ENCODE measurements around the gene CD8B2.
"Not testable (repeated sequence)": the region's sequence is repeated elsewhere in the genome, so short reads cannot be mapped to it uniquely, and the experiment has no call there.

The CD8B2 gene

DNA sequence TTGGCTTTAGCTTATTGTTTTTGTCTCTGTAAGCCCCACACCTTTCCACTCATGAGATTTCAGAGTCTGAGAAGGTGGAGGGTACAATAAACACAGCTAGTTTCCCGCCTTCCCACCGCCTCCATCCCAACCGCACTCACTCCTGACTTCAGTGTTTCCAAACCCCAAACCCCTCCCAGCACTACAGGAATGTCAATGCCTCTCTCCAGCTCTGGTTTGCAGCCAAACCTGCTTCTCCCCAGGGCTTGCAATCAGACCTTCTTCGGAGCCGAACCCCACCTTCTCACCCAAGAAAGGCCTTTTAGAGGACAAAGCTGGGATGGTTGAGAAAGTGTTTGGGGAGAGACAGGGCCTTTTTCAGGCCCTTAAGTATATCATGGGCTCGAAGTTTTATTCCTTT lies 5.7 kb downstream of the CD8B2 start:
- H3K9me3 ChIP-seq (ENCODE audit: control insufficient read depth in 1 of 2, low read length in 2 of 2); H3K27me3 ChIP-seq (ENCODE audit: control insufficient read depth in 1 of 2, insufficient read depth in 2 of 2, low read length in 2 of 2); H3K36me3 ChIP-seq (ENCODE audit: control insufficient read depth in 1 of 2, insufficient read depth in 2 of 2, low read length in 2 of 2); H3K4me3 ChIP-seq (ENCODE audit: low read depth in 1 of 2, low read length in 2 of 2); H3K27ac ChIP-seq (ENCODE audit: low read depth, low read length); H3K4me1 ChIP-seq (ENCODE audit: control insufficient read depth in 1 of 2, insufficient read depth in 2 of 2, low read length in 2 of 2); H3K9ac ChIP-seq (ENCODE audit: low read depth in 1 of 2, low read length in 2 of 2): not testable (repeated sequence)

DNA sequence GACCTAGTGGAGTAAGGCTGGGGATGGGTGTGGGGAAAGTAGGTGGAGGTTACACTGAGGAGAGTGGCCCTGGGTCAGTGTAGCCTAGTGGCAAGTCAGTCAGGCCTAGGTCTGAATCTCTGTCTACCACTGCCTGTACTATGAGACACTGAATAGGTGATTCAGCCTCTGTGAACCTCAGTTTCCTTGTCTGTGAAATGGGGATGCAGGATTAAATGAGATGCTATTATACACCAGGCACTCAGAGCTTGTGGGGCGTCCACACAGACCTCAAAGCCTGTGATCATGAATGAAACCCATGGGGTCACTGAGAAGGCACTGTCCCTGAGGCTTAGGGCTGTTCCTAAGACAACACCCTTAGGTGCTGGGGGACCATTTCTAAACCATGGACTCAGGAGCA lies 11.4 kb downstream of the CD8B2 start:
- not testable (repeated sequence) for H3K27ac ChIP-seq (ENCODE audit: low read depth, low read length)

DNA sequence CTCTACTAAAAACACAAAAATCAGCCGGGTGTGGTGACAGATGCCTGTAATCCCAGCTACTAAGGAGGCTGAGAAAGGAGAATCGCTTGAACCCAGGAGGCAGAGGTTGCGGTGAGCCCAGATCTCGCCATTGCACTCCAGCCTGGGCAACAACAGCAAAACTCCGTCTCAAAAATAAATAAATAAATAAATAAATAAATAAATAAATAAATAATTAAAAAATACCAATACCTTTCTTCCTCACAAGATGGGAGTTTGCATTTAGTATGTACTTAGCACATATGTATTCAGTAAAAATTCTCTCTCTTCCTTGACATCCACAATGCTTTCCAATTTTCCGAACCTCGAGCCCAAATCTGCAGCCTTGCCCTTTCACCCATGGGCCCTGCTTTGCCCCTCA lies 13.2 kb downstream of the CD8B2 start:
- H3K4me1 ChIP-seq (ENCODE audit: control insufficient read depth in 1 of 2, insufficient read depth in 2 of 2, low read length in 2 of 2); H3K36me3 ChIP-seq (ENCODE audit: control insufficient read depth in 1 of 2, insufficient read depth in 2 of 2, low read length in 2 of 2); H3K27ac ChIP-seq (ENCODE audit: low read depth, low read length); H3K4me3 ChIP-seq (ENCODE audit: low read depth in 1 of 2, low read length in 2 of 2); H3K27me3 ChIP-seq (ENCODE audit: control insufficient read depth in 1 of 2, insufficient read depth in 2 of 2, low read length in 2 of 2); H3K9me3 ChIP-seq (ENCODE audit: control insufficient read depth in 1 of 2, low read length in 2 of 2); H3K9ac ChIP-seq (ENCODE audit: low read depth in 1 of 2, low read length in 2 of 2): not testable (repeated sequence)

More for the DNA sequence above, 11.4 kb downstream of the CD8B2 start:
- H3K9ac ChIP-seq (ENCODE audit: low read depth in 1 of 2, low read length in 2 of 2); H3K27me3 ChIP-seq (ENCODE audit: control insufficient read depth in 1 of 2, insufficient read depth in 2 of 2, low read length in 2 of 2); H3K4me3 ChIP-seq (ENCODE audit: low read depth in 1 of 2, low read length in 2 of 2); H3K9me3 ChIP-seq (ENCODE audit: control insufficient read depth in 1 of 2, low read length in 2 of 2); H3K4me1 ChIP-seq (ENCODE audit: control insufficient read depth in 1 of 2, insufficient read depth in 2 of 2, low read length in 2 of 2); H3K36me3 ChIP-seq (ENCODE audit: control insufficient read depth in 1 of 2, insufficient read depth in 2 of 2, low read length in 2 of 2): not testable (repeated sequence)

DNA sequence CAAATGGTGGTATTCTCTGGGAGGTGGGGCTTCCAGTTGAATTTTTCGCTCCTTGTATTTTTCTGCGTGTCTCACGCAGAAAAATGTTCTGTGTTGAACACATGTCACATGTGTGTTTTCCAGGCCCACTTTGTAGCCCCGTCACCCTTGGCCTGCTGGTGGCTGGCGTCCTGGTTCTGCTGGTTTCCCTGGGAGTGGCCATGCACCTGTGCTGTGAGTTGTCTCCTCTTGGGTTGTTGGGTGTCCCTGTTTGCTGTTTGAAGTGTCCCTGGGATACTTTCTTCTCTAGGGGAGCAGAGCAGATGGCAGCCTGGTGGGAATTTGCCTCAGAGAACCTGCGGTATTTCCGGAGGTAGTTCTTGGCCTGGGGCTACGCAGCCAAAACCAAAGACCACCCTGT lies 15.2 kb downstream of the CD8B2 start:
- H3K27ac ChIP-seq (ENCODE audit: low read depth, low read length); H3K9me3 ChIP-seq (ENCODE audit: control insufficient read depth in 1 of 2, low read length in 2 of 2); H3K4me3 ChIP-seq (ENCODE audit: low read depth in 1 of 2, low read length in 2 of 2); H3K36me3 ChIP-seq (ENCODE audit: control insufficient read depth in 1 of 2, insufficient read depth in 2 of 2, low read length in 2 of 2); H3K9ac ChIP-seq (ENCODE audit: low read depth in 1 of 2, low read length in 2 of 2); H3K27me3 ChIP-seq (ENCODE audit: control insufficient read depth in 1 of 2, insufficient read depth in 2 of 2, low read length in 2 of 2); H3K4me1 ChIP-seq (ENCODE audit: control insufficient read depth in 1 of 2, insufficient read depth in 2 of 2, low read length in 2 of 2): not testable (repeated sequence)

DNA sequence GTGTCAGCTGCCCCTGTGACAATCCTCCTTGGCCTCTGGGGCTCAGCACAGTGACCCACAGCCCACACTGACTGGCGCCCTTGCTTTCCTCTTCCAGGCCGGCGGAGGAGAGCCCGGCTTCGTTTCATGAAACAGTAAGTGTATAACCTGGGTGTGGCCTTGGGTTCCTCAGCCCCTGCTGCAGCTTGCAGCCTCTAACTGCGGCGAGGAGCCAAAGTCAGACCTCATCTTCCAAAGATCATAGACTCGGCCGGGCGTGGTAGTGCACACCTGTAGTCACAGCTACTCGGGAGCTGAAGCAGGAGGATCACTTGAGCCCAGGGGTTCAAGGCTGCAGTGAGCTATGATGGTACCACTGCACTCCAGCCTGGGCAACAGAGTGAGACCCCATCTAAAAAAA lies 17.0 kb downstream of the CD8B2 start:
- not testable (repeated sequence) for H3K9ac ChIP-seq (ENCODE audit: low read depth in 1 of 2, low read length in 2 of 2); H3K27me3 ChIP-seq (ENCODE audit: control insufficient read depth in 1 of 2, insufficient read depth in 2 of 2, low read length in 2 of 2); H3K27ac ChIP-seq (ENCODE audit: low read depth, low read length); H3K9me3 ChIP-seq (ENCODE audit: control insufficient read depth in 1 of 2, low read length in 2 of 2); H3K4me3 ChIP-seq (ENCODE audit: low read depth in 1 of 2, low read length in 2 of 2); H3K4me1 ChIP-seq (ENCODE audit: control insufficient read depth in 1 of 2, insufficient read depth in 2 of 2, low read length in 2 of 2); H3K36me3 ChIP-seq (ENCODE audit: control insufficient read depth in 1 of 2, insufficient read depth in 2 of 2, low read length in 2 of 2)

DNA sequence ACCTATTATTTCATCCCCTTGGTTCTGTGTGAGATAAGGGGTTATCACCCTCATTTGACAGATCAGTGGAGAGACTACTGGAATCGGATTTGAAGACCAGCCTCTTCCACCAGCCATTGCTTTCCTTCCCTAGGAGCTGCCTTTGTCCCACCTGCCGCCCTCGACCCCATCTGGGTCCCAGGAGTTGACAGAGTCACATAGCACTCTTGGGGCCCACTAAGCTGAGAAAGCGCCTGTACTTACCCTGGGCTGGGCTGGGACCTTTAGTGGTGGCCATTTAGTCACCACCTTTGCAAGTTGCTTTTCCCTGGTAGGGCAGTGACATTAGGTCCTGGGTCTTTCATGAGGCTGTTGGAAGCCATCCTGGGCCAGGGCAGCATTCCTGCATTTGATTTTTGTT lies 17.6 kb downstream of the CD8B2 start:
- not testable (repeated sequence) for H3K27me3 ChIP-seq (ENCODE audit: control insufficient read depth in 1 of 2, insufficient read depth in 2 of 2, low read length in 2 of 2); H3K36me3 ChIP-seq (ENCODE audit: control insufficient read depth in 1 of 2, insufficient read depth in 2 of 2, low read length in 2 of 2); H3K4me1 ChIP-seq (ENCODE audit: control insufficient read depth in 1 of 2, insufficient read depth in 2 of 2, low read length in 2 of 2); H3K27ac ChIP-seq (ENCODE audit: low read depth, low read length); H3K9ac ChIP-seq (ENCODE audit: low read depth in 1 of 2, low read length in 2 of 2); H3K9me3 ChIP-seq (ENCODE audit: control insufficient read depth in 1 of 2, low read length in 2 of 2); H3K4me3 ChIP-seq (ENCODE audit: low read depth in 1 of 2, low read length in 2 of 2)

DNA sequence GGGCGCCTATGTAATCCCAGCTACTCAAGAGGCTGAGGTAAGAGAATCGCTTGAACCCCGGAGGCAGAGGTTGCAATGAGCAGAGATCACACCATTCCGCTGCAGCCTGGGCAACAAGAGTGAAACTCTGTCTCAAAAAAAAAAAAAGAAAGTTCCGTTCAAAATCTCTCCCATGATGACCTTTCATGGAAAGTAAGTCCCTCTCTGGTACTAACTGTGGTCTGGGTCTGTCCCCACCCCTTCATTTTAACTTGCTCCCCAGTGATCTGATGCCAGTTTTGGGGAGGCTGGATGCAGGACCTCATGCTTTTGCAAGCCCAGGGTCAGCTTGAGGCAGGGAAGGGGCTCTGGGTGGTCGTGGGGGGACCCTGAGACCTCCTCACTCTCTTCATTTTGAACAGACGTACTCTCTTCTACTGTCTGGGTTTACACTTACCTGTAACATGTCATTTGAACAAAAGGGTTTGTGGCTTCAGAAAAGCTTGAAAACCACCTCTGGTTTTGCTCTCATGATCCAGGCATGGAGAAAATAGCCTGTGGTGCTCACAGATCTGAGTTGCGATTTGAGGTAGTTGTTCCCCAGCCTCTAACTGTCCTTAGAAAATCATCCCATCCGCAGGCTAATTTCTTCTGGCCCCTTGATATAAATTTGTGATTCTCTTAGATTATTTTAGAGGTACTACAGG lies 19.0 kb downstream of the CD8B2 start:
- not testable (repeated sequence) for H3K27me3 ChIP-seq (ENCODE audit: control insufficient read depth in 1 of 2, insufficient read depth in 2 of 2, low read length in 2 of 2); H3K9me3 ChIP-seq (ENCODE audit: control insufficient read depth in 1 of 2, low read length in 2 of 2); H3K4me3 ChIP-seq (ENCODE audit: low read depth in 1 of 2, low read length in 2 of 2); H3K9ac ChIP-seq (ENCODE audit: low read depth in 1 of 2, low read length in 2 of 2); H3K36me3 ChIP-seq (ENCODE audit: control insufficient read depth in 1 of 2, insufficient read depth in 2 of 2, low read length in 2 of 2); H3K4me1 ChIP-seq (ENCODE audit: control insufficient read depth in 1 of 2, insufficient read depth in 2 of 2, low read length in 2 of 2); H3K27ac ChIP-seq (ENCODE audit: low read depth, low read length)

DNA sequence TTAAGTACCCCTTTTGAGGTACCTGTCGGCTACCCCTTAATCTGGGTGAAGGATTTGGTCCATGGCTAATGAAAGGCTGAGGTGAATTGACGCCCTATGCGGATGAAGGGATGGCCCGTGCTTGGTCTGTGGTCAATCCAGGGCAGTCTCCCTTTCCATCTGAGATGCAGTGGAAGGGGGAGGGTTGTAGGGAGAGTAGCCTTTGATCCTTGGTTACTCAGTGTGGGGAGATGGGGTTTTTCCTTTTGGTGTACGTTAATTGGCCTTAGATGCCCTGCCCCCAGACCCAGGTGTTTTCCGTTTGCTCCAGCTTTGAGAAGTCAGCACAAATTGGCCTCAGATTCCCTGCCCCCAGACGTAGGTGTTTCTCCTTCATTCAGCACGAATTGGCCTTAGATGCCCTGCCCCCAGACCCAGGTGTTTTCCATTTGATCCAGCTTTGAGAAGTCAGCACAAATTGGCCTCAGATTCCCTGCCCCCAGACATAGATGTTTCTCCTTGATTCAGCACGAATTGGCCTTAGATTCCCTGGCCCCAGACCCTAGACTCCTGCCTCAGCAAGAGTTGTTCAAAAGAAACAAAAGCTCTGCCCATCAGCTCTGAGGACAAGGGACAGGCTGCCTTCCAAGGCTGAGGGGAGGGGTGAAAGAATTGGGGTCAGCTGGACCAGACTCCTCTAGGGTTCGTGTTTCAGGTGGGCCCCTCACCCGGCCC lies 21.7 kb downstream of the CD8B2 start:
- H3K9me3 ChIP-seq (ENCODE audit: control insufficient read depth in 1 of 2, low read length in 2 of 2); H3K27me3 ChIP-seq (ENCODE audit: control insufficient read depth in 1 of 2, insufficient read depth in 2 of 2, low read length in 2 of 2); H3K36me3 ChIP-seq (ENCODE audit: control insufficient read depth in 1 of 2, insufficient read depth in 2 of 2, low read length in 2 of 2); H3K4me3 ChIP-seq (ENCODE audit: low read depth in 1 of 2, low read length in 2 of 2); H3K9ac ChIP-seq (ENCODE audit: low read depth in 1 of 2, low read length in 2 of 2); H3K4me1 ChIP-seq (ENCODE audit: control insufficient read depth in 1 of 2, insufficient read depth in 2 of 2, low read length in 2 of 2); H3K27ac ChIP-seq (ENCODE audit: low read depth, low read length): not testable (repeated sequence)

DNA sequence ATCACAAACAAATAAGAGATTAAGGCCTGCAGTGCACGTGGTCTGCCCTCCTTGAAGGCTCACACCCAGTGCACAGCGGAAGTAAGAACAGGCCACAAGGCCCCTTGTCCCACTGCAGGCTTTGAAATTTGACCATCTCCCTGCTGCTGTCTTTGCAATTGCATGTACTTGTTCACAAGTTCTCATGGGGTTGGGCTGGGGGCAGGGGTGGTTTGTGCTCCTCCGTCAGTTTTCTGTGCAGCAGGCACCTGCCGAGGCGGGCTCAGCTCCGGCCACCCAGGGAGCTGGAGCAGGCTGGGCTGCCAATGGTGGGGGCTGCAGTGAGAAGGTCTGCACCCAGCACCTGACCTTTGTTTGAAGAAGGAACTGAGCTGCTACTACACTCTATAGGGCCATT lies 22.2 kb downstream of the CD8B2 start:
- H3K27ac ChIP-seq (ENCODE audit: low read depth, low read length); H3K36me3 ChIP-seq (ENCODE audit: control insufficient read depth in 1 of 2, insufficient read depth in 2 of 2, low read length in 2 of 2); H3K9ac ChIP-seq (ENCODE audit: low read depth in 1 of 2, low read length in 2 of 2); H3K4me1 ChIP-seq (ENCODE audit: control insufficient read depth in 1 of 2, insufficient read depth in 2 of 2, low read length in 2 of 2); H3K9me3 ChIP-seq (ENCODE audit: control insufficient read depth in 1 of 2, low read length in 2 of 2); H3K4me3 ChIP-seq (ENCODE audit: low read depth in 1 of 2, low read length in 2 of 2); H3K27me3 ChIP-seq (ENCODE audit: control insufficient read depth in 1 of 2, insufficient read depth in 2 of 2, low read length in 2 of 2): not testable (repeated sequence)

DNA sequence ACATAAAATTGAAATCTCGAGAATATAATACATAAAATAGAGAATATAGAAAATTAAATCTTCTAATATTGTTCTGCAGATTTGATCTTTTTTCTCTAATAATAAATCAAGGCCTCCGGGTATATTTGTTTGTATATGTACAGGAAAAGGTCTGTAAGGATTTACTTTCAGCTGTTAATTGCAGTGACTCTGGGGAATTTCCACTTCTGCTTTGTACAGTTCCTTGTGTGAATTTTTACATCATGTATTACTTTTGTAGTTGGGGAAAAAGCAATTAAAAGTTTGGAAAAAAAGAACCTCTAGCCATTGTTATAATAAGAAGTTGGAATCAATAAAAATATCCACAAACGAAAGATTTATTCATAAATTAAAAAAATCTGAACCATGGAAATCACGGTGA lies 23.6 kb downstream of the CD8B2 start:
- not testable (repeated sequence) for H3K4me3 ChIP-seq (ENCODE audit: low read depth in 1 of 2, low read length in 2 of 2); H3K27me3 ChIP-seq (ENCODE audit: control insufficient read depth in 1 of 2, insufficient read depth in 2 of 2, low read length in 2 of 2); H3K27ac ChIP-seq (ENCODE audit: low read depth, low read length); H3K4me1 ChIP-seq (ENCODE audit: control insufficient read depth in 1 of 2, insufficient read depth in 2 of 2, low read length in 2 of 2); H3K9me3 ChIP-seq (ENCODE audit: control insufficient read depth in 1 of 2, low read length in 2 of 2); H3K9ac ChIP-seq (ENCODE audit: low read depth in 1 of 2, low read length in 2 of 2); H3K36me3 ChIP-seq (ENCODE audit: control insufficient read depth in 1 of 2, insufficient read depth in 2 of 2, low read length in 2 of 2)

DNA sequence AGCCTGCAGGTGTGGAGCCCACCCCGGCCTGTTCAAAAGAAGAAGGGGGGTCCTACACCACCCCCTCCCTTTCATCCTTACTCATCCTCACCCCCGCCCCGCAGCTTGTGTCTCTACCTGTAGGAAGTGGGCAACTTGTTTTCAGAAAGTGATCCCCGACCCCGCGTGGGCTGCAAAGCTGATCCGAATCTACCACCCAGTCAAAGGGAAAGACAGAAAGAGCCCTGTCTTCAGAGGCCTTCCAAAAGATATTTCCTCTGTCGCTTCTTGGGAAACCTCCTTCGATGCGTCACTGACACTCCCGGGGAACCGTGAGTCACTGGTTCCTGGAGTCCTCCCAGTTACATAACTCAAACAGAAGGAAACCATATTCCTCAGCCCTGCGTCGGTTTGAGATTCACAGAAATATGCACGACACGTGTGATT lies 24.3 kb downstream of the CD8B2 start:
- not testable (repeated sequence) for H3K36me3 ChIP-seq (ENCODE audit: control insufficient read depth in 1 of 2, insufficient read depth in 2 of 2, low read length in 2 of 2); H3K4me1 ChIP-seq (ENCODE audit: control insufficient read depth in 1 of 2, insufficient read depth in 2 of 2, low read length in 2 of 2); H3K9me3 ChIP-seq (ENCODE audit: control insufficient read depth in 1 of 2, low read length in 2 of 2); H3K9ac ChIP-seq (ENCODE audit: low read depth in 1 of 2, low read length in 2 of 2); H3K4me3 ChIP-seq (ENCODE audit: low read depth in 1 of 2, low read length in 2 of 2); H3K27ac ChIP-seq (ENCODE audit: low read depth, low read length); H3K27me3 ChIP-seq (ENCODE audit: control insufficient read depth in 1 of 2, insufficient read depth in 2 of 2, low read length in 2 of 2)

All from duodenal mucosa (tissue), 2 donors.